Neural progenitor cell (in vitro differentiated cells): Measurements from ENCODE around the gene PDGFRB. TPM values are rescaled to one million over a fixed set of nuclear protein-coding genes. Genes with fewer than 3 reads are reported as not detected.

Experiments
- DNase-seq: peaks from one replicate; pipeline ENCODE4 v3.0.0-alpha.2; 2016; ENCODE audit warnings: low spot score
- H2AFZ ChIP-seq: fragments of 200-600 bp; sonication (generic); replicated peaks from 2 replicates; pipeline ENCODE4 v1.6.1; 2016; ENCODE audit warnings: antibody characterized with exemption
- H3F3A ChIP-seq: fragments of 200-600 bp; sonication (generic); 2 replicates; pipeline ENCODE4 v1.6.1; 2016; ENCODE audit warnings: antibody characterized with exemption, low read depth
- H3K27ac ChIP-seq: fragments of 200-600 bp; sonication (generic); 2 replicates; pipeline ENCODE4 v1.5.1; 2016; ENCODE audit warnings: mild to moderate bottlenecking
- H3K27me3 ChIP-seq: fragments of 200-600 bp; sonication (generic); 2 replicates; pipeline ENCODE4 v1.6.1; 2016; ENCODE audit warnings: mild to moderate bottlenecking, moderate library complexity
- H3K36me3 ChIP-seq: fragments of 200-600 bp; sonication (generic); 2 replicates; pipeline ENCODE4 v1.5.1; 2016
- H3K4me1 ChIP-seq: fragments of 200-600 bp; sonication (generic); 2 replicates; pipeline ENCODE4 v1.6.1; 2016; ENCODE audit warnings: mixed run types
- H3K4me2 ChIP-seq: fragments of 200-600 bp; sonication (generic); 2 replicates; pipeline ENCODE4 v1.6.1; 2016
- H3K4me3 ChIP-seq: fragments of 200-600 bp; sonication (generic); 2 replicates; pipeline ENCODE4 v1.5.1; 2016
- H3K79me2 ChIP-seq: fragments of 200-600 bp; sonication (generic); 2 replicates; pipeline ENCODE4 v1.6.1; 2016; ENCODE audit warnings: low read depth
- H3K9ac ChIP-seq: fragments of 200-600 bp; sonication (generic); 2 replicates; pipeline ENCODE4 v1.6.1; 2016
- H3K9me3 ChIP-seq: fragments of 200-600 bp; sonication (generic); 2 replicates; pipeline ENCODE4 v1.5.1; 2016; ENCODE audit warnings: low read depth
- H4K20me1 ChIP-seq: fragments of 200-600 bp; sonication (generic); 2 replicates; pipeline ENCODE4 v1.6.1; 2016; ENCODE audit warnings: low read depth
- H3K27ac Mint-ChIP-seq: 3 replicates; pipeline ENCODE4 v1.8.0; 2021; ENCODE audit warnings: mixed read lengths
- H3K27me3 Mint-ChIP-seq: 2 replicates; pipeline ENCODE4 v1.8.0; 2022; ENCODE audit warnings: low read depth, mild to moderate bottlenecking, inconsistent platforms, moderate library complexity, mixed read lengths; ENCODE audit not compliant: insufficient read depth
- H3K36me3 Mint-ChIP-seq: 3 replicates; pipeline ENCODE4 v1.8.0; 2021; ENCODE audit warnings: mixed read lengths
- H3K4me1 Mint-ChIP-seq: 3 replicates; pipeline ENCODE4 v1.8.0; 2021; ENCODE audit warnings: mixed read lengths
- H3K4me3 Mint-ChIP-seq: 3 replicates; pipeline ENCODE4 v1.8.0; 2021; ENCODE audit warnings: mild to moderate bottlenecking, moderate library complexity, mixed read lengths
- H3K9me3 Mint-ChIP-seq: 3 replicates; pipeline ENCODE4 v1.8.0; 2020; ENCODE audit warnings: mixed read lengths
- CTCF ChIP-seq: fragments of 200-600 bp; sonication (generic); IDR thresholded peaks from 2 replicates; pipeline ENCODE4 v1.5.1; 2017; ENCODE audit warnings: antibody characterized with exemption, mild to moderate bottlenecking
- EZH2 ChIP-seq: fragments of 200-600 bp; sonication (generic); IDR thresholded peaks from 2 replicates; pipeline ENCODE4 v1.6.1; 2017; ENCODE audit warnings: antibody characterized with exemption, mild to moderate bottlenecking, moderate library complexity
- EZH2phosphoT487 ChIP-seq: fragments of 200-600 bp; sonication (generic); IDR thresholded peaks from 2 replicates; pipeline ENCODE4 v1.6.1; 2017; ENCODE audit warnings: antibody characterized with exemption
- total RNA-seq: library from RNA; depleted of rRNA; stranded (reverse); fragments of >200 nt; gene quantifications from 2 replicates; pipeline ENCODE4 v1.2.3, GENCODE V29; 2015; ENCODE audit warnings: low replicate concordance

Gene PDGFRB
- total RNA-seq, 1 donor from 2014 or later, result 8.9 TPM

GRCh38 chr5:150118561-150119229 lies 37.0 kb downstream of the PDGFRB start:
- peaks cover 2% of the 10 kb centered on the region for H3K27me3 Mint-ChIP-seq
- Histone ChIP-seq H3F3A (no peaks in the 10 kb centered on the region), H2AFZ (no peak overlapping the region), H4K20me1 (no peaks in the 10 kb centered on the region), H3K4me3 (no peak overlapping the region), H3K4me1 (peaks cover 11% of the 10 kb centered on the region), H3K9me3 (no peaks in the 10 kb centered on the region), H3K79me2 (no peaks in the 10 kb centered on the region), H3K36me3 (no peaks in the 10 kb centered on the region), H3K27me3 (no peaks in the 10 kb centered on the region), H3K4me2 (no peak overlapping the region), H3K9ac (no peak overlapping the region), H3K27ac (no peak overlapping the region)
- DNase-seq, result no peak
- H3K36me3 Mint-ChIP-seq, result no peaks in the 10 kb centered on the region
- no peak overlapping the region for H3K4me3 Mint-ChIP-seq
- H3K4me1 Mint-ChIP-seq, result peaks cover 6% of the 10 kb centered on the region
- H3K9me3 Mint-ChIP-seq, result no peaks in the 10 kb centered on the region
- no peak overlapping the region for H3K27ac Mint-ChIP-seq
- TF ChIP-seq EZH2 (no peak), EZH2phosphoT487 (no peak), CTCF (no peak)

- no peak for TF ChIP-seq EZH2phosphoT487
- no peak for TF ChIP-seq CTCF
- TF ChIP-seq EZH2, result no peak
- peaks cover 11% of the 10 kb centered on the region for H3K4me1 Mint-ChIP-seq
- no peak for DNase-seq
- no peaks in the 10 kb centered on the region for H3K27me3 Mint-ChIP-seq
- H3K9ac ChIP-seq, result no peak overlapping the region
- no peaks in the 10 kb centered on the region for H3K9me3 Mint-ChIP-seq
- H3K4me3 ChIP-seq, result no peak overlapping the region
- H3K4me2 ChIP-seq, result peak overlapping the region; percentile 15
- H3K27ac ChIP-seq, result no peak overlapping the region
- no peaks in the 10 kb centered on the region for H3K36me3 Mint-ChIP-seq
- no peaks in the 10 kb centered on the region for H3F3A ChIP-seq
- peaks cover 11% of the 10 kb centered on the region for H3K4me1 ChIP-seq
- H3K27me3 ChIP-seq, result no peaks in the 10 kb centered on the region
- no peaks in the 10 kb centered on the region for H3K9me3 ChIP-seq
- no peak overlapping the region for H2AFZ ChIP-seq
- H3K36me3 ChIP-seq, result no peaks in the 10 kb centered on the region
- no peaks in the 10 kb centered on the region for H3K79me2 ChIP-seq
- no peak overlapping the region for H3K27ac Mint-ChIP-seq
- no peak overlapping the region for H3K4me3 Mint-ChIP-seq
- H4K20me1 ChIP-seq, result no peaks in the 10 kb centered on the region
Observed at GRCh38 chr5:150117945-150118560, 37.6 kb downstream of the PDGFRB start.

GRCh38 chr5:150116667-150117400 lies 38.8 kb downstream of the PDGFRB start:
- no peaks in the 10 kb centered on the region for H3K36me3 ChIP-seq
- Mint-ChIP-seq H3K9me3 (no peaks in the 10 kb centered on the region), H3K27me3 (no peaks in the 10 kb centered on the region), H3K4me3 (no peak overlapping the region), H3K4me1 (peaks cover 23% of the 10 kb centered on the region), H3K27ac (no peak overlapping the region), H3K36me3 (no peaks in the 10 kb centered on the region)
- H3K27me3 ChIP-seq, result no peaks in the 10 kb centered on the region
- H3K27ac ChIP-seq, result no peak overlapping the region
- no peak overlapping the region for H3K4me2 ChIP-seq
- no peak overlapping the region for H2AFZ ChIP-seq
- TF ChIP-seq CTCF (no peak), EZH2phosphoT487 (no peak), EZH2 (no peak)
- H3K9ac ChIP-seq, result no peak overlapping the region
- no peaks in the 10 kb centered on the region for H3K79me2 ChIP-seq
- no peaks in the 10 kb centered on the region for H3K9me3 ChIP-seq
- peak; percentile 1 for DNase-seq
- peaks cover 8% of the 10 kb centered on the region for H3F3A ChIP-seq
- no peak overlapping the region for H3K4me3 ChIP-seq
- H3K4me1 ChIP-seq, result peaks cover 19% of the 10 kb centered on the region
- H4K20me1 ChIP-seq, result no peaks in the 10 kb centered on the region
